CD1c-positive myeloid dendritic cell (primary cell): Measurements from ENCODE around the gene NOD1.
A peak's percentile ranks its signal among the peaks of the same experiment; 100 is the strongest.
"Not testable (repeated sequence)": the region's sequence is repeated elsewhere in the genome, so short reads cannot be mapped to it uniquely, and the experiment has no call there.

Source experiments
- DNase-seq: peaks from one replicate; pipeline ENCODE4 v3.0.0-alpha.2; 2016; ENCODE audit errors: extremely low spot score

The NOD1 gene

DNA sequence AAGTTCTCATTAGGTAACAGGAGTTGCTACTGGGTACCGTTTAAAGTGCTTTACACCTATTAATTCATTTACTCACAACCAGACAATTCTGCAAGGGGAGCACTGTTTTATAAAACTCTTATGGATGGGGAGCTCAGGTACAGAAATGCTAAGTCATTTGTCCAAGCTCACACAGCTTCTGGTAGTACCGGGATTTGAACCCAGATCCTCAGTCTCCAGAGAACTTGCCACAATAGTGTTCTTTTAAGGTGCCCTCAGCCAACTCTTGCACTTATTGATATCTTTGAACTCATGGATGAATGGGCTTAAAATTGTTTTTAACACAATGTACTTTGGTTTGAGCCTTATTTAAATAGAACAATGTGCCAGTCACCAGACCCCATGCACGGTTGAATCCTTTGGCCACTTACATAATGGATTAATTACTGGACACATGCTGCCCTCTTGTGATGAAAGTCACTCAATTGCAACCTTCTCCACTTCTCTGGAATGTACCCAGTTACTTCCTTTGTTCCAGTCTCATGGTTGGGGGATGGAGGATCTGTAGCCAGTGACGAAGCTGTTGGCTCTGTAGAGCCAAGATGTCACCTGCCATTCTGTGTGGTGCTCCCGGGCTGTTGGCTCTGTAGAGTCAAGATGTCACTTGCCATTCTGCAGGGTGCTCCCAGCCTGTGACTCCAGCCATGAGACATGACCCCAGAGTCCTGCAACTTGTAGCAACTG, 65.6 kb downstream of the NOD1 start:
- DNase-seq = peak; percentile 75

- no peak for DNase-seq
These were observed 66.7 kb downstream of the NOD1 start for GRCh38 chr7:30411897-30412296.

- no peak for DNase-seq
These were observed 67.4 kb downstream of the NOD1 start for GRCh38 chr7:30411173-30411572.

GRCh38 chr7:30406664-30407425, 71.7 kb downstream of the NOD1 start:
- DNase-seq = no peak

GRCh38 chr7:30405179-30405578, 73.4 kb downstream of the NOD1 start:
- no peak for DNase-seq

- DNase-seq = no peak
These were observed 75.1 kb downstream of the NOD1 start for GRCh38 chr7:30403477-30403876.

- DNase-seq = no peak
These were observed 82.2 kb downstream of the NOD1 start for GRCh38 chr7:30396389-30396788.

- no peak for DNase-seq
These were observed 82.9 kb downstream of the NOD1 start for GRCh38 chr7:30395676-30396075.

GRCh38 chr7:30391806-30392205, 86.8 kb downstream of the NOD1 start:
- no peak for DNase-seq

- DNase-seq = no peak
These were observed 87.6 kb downstream of the NOD1 start for GRCh38 chr7:30390736-30391636.

GRCh38 chr7:30389791-30390190, 88.8 kb downstream of the NOD1 start:
- DNase-seq = peak; percentile 42

DNA sequence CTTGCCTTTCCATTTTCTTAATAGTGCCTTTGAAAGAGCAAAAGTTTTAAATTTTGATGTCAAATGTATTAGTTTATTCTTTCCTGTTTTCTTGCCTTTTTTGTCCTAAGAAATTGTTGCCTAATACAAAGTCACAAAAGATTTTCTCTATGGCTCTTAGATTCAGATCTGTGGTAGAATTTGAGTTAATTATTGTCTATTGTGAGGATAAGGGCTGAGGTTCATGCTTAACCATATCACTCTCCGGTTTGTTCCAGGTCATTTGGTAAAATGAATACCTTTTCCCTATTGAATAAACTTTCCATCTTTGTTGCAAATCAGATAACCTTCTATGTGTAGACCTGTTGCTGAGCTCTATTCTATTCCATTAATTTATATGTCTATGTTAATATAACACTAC, 96.0 kb downstream of the NOD1 start:
- DNase-seq = no peak

DNA sequence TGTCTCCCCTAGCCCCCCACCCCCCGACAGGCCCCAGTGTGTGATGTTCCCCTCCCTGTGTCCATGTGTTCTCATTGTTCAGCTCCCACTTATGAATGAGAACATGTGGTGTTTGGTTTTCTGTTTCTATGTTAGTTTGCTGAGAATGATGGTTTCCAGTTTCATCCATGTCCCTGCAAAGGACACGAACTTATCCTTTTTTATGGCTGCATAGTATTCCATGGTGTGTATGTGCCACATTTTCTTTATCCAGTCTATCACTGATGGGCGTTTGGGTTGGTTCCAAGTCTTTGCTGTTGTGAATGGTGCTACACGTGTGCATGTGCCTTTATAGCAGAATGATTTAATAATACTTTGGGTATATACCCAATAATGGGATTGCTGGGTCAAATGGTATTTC, 97.8 kb downstream of the NOD1 start:
- DNase-seq = not testable (repeated sequence)

GRCh38 chr7:30380294-30380693, 98.3 kb downstream of the NOD1 start:
- DNase-seq = no peak

GRCh38 chr7:30379741-30380140, 98.8 kb downstream of the NOD1 start:
- no peak for DNase-seq

DNA sequence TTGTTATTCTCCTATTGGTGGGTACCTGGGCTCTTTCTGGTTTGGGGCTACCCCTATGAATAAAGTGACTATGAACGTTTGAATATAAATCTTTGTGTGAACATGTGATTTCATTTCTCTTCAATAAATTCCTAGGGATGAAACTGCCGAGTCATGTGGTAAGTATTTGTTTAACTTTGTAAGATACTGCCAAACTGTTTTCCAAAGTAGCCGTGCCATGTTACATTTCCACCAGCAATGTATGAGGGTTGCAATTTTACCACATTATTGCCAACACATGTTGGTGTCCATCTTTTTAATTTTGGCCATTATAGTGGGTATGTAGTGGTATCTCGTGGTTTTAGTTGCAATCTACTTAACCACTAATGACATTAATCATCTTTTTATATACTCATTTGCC, 99.5 kb downstream of the NOD1 start:
- no peak for DNase-seq

- no peak for DNase-seq
These were observed 100.3 kb downstream of the NOD1 start for GRCh38 chr7:30378275-30378674.
